Measurements from ENCODE around the gene NOC3L. TPM values are rescaled to one million over a fixed set of nuclear protein-coding genes. Genes with fewer than 3 reads are reported as not detected.

Gene NOC3L
- total and polyA plus RNA-seq, 10 of the 15 experiments (the other 5 are each of a cell fraction or from before 2014, with no cell fraction given): 27.8 to 51.4 (median 40.5) TPM

DNA sequence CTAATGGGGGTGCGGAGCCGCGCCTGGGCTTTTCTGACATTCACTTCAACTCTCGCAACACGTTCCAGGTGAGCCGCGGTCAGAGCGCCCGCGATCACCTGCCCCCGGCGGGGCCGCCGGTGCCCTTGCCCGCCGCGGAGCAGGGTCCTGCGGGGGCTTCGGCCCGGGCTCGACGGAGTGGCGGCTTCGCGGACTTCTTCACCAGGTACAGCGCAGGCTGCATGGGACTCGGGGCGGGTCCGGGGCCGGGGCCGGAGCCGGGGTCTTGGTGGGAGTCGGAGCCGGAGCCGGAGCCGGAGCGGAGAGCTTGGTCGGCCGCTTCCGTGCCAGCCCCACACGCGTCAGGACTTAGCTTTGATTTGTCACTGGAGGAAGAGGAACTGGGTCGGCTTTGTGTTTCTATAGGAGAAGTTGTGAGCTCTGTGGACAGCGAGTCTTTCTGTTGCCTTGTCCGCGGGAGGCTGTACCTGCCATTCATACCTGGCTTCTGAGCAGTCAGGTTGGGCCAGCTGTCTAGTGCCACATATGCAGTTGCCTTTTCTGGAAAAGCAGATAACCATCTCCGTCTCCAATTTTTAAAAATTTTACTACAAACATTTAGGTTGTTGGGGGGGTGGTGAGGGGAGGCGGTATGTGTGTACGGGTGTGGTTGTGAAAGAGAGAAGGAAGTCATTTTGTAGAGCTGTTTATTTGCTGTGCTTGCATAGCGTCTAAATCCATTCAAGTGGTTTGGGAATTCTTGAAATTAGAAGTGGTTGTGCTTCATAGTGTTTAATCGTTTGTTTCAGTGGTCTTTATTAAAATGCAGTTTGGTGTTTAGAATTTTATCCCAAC, 40.9 kb upstream of the NOC3L start (continued):
- TF ChIP-seq HDAC6 (IDR thresholded peaks at IDR 0.05; ENCODE audit: unreplicated experiment): no peak
- TF ChIP-seq SUPT20H (IDR thresholded peaks at IDR 0.05; ENCODE audit: borderline replicate concordance, control insufficient read depth, low read depth, low read length): no peak
- TF ChIP-seq, protein P1, sequence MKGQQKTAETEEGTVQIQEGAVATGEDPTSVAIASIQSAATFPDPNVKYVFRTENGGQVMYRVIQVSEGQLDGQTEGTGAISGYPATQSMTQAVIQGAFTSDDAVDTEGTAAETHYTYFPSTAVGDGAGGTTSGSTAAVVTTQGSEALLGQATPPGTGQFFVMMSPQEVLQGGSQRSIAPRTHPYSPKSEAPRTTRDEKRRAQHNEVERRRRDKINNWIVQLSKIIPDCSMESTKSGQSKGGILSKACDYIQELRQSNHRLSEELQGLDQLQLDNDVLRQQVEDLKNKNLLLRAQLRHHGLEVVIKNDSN (IDR thresholded peaks at IDR 0.05; ENCODE audit: borderline replicate concordance, extremely low read length, insufficient read depth, low read depth, low read length): no peak
- no peak for TF ChIP-seq ZNF274 (IDR thresholded peaks at IDR 0.05; ENCODE audit: insufficient read depth, insufficient read length)
- no peak for TF ChIP-seq FOXM1 (IDR thresholded peaks at IDR 0.05; ENCODE audit: low read depth, low read length)
- no peak for TF ChIP-seq RAD21 (IDR thresholded peaks at IDR 0.05; ENCODE audit: insufficient read depth, low read depth, low read length)
- no peak for TF ChIP-seq MEF2A (IDR thresholded peaks at IDR 0.05; ENCODE audit: insufficient read depth, low read depth, low read length)
- no peak for TF ChIP-seq RELA (IDR thresholded peaks at IDR 0.05; ENCODE audit: borderline replicate concordance, partially characterized antibody)
- no peak for TF ChIP-seq ESRRA (IDR thresholded peaks at IDR 0.05; ENCODE audit: low read length)
- no peak for TF ChIP-seq MAX (IDR thresholded peaks at IDR 0.05; ENCODE audit: low read depth, low read length)
- TF ChIP-seq KAT2A (conservative IDR thresholded peaks at IDR 0.05; ENCODE audit: control insufficient read depth, low read depth, low read length): no peak
- TF ChIP-seq SP1 (IDR thresholded peaks at IDR 0.05; ENCODE audit: low read depth, low read length): no peak
- TF ChIP-seq RFX5 (IDR thresholded peaks at IDR 0.05; ENCODE audit: low read depth, low read length): no peak
- TF ChIP-seq RAD51 (IDR thresholded peaks at IDR 0.05): no peak
- no peak for TF ChIP-seq NFIC (IDR thresholded peaks at IDR 0.05; ENCODE audit: low read depth, low read length)
- TF ChIP-seq, protein P2, sequence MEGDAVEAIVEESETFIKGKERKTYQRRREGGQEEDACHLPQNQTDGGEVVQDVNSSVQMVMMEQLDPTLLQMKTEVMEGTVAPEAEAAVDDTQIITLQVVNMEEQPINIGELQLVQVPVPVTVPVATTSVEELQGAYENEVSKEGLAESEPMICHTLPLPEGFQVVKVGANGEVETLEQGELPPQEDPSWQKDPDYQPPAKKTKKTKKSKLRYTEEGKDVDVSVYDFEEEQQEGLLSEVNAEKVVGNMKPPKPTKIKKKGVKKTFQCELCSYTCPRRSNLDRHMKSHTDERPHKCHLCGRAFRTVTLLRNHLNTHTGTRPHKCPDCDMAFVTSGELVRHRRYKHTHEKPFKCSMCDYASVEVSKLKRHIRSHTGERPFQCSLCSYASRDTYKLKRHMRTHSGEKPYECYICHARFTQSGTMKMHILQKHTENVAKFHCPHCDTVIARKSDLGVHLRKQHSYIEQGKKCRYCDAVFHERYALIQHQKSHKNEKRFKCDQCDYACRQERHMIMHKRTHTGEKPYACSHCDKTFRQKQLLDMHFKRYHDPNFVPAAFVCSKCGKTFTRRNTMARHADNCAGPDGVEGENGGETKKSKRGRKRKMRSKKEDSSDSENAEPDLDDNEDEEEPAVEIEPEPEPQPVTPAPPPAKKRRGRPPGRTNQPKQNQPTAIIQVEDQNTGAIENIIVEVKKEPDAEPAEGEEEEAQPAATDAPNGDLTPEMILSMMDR (IDR thresholded peaks at IDR 0.05 in 2 of 3, conservative IDR thresholded peaks at IDR 0.05 in 1 of 3; ENCODE audit: control insufficient read depth in 2 of 3, extremely low read depth in 1 of 3, insufficient read depth in 1 of 3, low read depth in 3 of 3, low read length in 3 of 3): no peak
- TF ChIP-seq RBBP5 (conservative IDR thresholded peaks at IDR 0.05): no peak
- no peak for TF ChIP-seq NBN (IDR thresholded peaks at IDR 0.05)
- TF ChIP-seq NFYA (IDR thresholded peaks at IDR 0.05; ENCODE audit: borderline replicate concordance, low read depth, low read length): no peak
- no peak for TF ChIP-seq ZSCAN29 (IDR thresholded peaks at IDR 0.05)
- no peak for TF ChIP-seq JUND (IDR thresholded peaks at IDR 0.05; ENCODE audit: low read depth, low read length)
- TF ChIP-seq KDM1A (IDR thresholded peaks at IDR 0.05; ENCODE audit: borderline replicate concordance): no peak
- no peak for TF ChIP-seq ZNF217 (IDR thresholded peaks at IDR 0.05)
- no peak for TF ChIP-seq DPF2 (IDR thresholded peaks at IDR 0.05)
- no peak for TF ChIP-seq EZH2 (IDR thresholded peaks at IDR 0.05; ENCODE audit: borderline replicate concordance, control insufficient read depth, low read depth, low read length)
- TF ChIP-seq ZNF207 (IDR thresholded peaks at IDR 0.05; ENCODE audit: borderline replicate concordance): no peak
- TF ChIP-seq PAX8 (IDR thresholded peaks at IDR 0.05): no peak
- TF ChIP-seq, protein P3, sequence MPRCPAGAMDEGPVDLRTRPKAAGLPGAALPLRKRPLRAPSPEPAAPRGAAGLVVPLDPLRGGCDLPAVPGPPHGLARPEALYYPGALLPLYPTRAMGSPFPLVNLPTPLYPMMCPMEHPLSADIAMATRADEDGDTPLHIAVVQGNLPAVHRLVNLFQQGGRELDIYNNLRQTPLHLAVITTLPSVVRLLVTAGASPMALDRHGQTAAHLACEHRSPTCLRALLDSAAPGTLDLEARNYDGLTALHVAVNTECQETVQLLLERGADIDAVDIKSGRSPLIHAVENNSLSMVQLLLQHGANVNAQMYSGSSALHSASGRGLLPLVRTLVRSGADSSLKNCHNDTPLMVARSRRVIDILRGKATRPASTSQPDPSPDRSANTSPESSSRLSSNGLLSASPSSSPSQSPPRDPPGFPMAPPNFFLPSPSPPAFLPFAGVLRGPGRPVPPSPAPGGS (IDR thresholded peaks at IDR 0.05; ENCODE audit: borderline replicate concordance, insufficient read depth, low read depth, low read length, poor library complexity, severe bottlenecking): no peak
- no peak for TF ChIP-seq NR2F1 (conservative IDR thresholded peaks at IDR 0.05)

Measured in GM12878 (cell line).